Neuronal stem cell (in vitro differentiated cells): ENCODE results near the gene YBX2.

ENCODE experiments used
- DNase-seq: peaks from one replicate; pipeline ENCODE4 v3.0.0-alpha.2; 2013; ENCODE audit warnings: low spot score
- H2AFZ ChIP-seq: one replicate; pipeline ENCODE4 v1.6.1; 2013; ENCODE audit warnings: mild to moderate bottlenecking, low read length, inconsistent platforms
- H2AK5ac ChIP-seq: 2 replicates; pipeline ENCODE4 v1.6.1; 2013; ENCODE audit warnings: low read depth, mild to moderate bottlenecking, inconsistent platforms, low read length, moderate library complexity, mixed read lengths
- H2BK120ac ChIP-seq: 2 replicates; pipeline ENCODE4 v1.6.1; 2013; ENCODE audit warnings: low read depth, mild to moderate bottlenecking, inconsistent platforms, low read length, moderate library complexity, mixed read lengths
- H2BK12ac ChIP-seq: one replicate; pipeline ENCODE4 v1.6.1; 2013; ENCODE audit warnings: low read length, inconsistent platforms
- H2BK15ac ChIP-seq: 2 replicates; pipeline ENCODE4 v1.6.1; 2013; ENCODE audit warnings: mild to moderate bottlenecking, low read length, inconsistent platforms, mixed read lengths
- H2BK5ac ChIP-seq: one replicate; pipeline ENCODE4 v1.6.1; 2013; ENCODE audit warnings: inconsistent platforms, mild to moderate bottlenecking, low read length, moderate library complexity
- H3K14ac ChIP-seq: one replicate; pipeline ENCODE4 v1.6.1; 2013; ENCODE audit warnings: low read length, inconsistent platforms
- H3K18ac ChIP-seq: 2 replicates; pipeline ENCODE4 v1.6.1; 2013; ENCODE audit warnings: low read length, inconsistent platforms
- H3K23ac ChIP-seq: 2 replicates; pipeline ENCODE4 v1.6.1; 2013; ENCODE audit warnings: low read depth, mild to moderate bottlenecking, mixed read lengths, low read length, inconsistent platforms; ENCODE audit not compliant: poor library complexity
- H3K27ac ChIP-seq: replicated peaks from 3 replicates; pipeline ENCODE4 v1.5.1; 2013; ENCODE audit warnings: low read length, inconsistent platforms
- H3K27me3 ChIP-seq, 3 experiments: 2 replicates each; pipeline ENCODE4 v1.6.1; 2013; ENCODE audit warnings: low read length in 3 of 3, mild to moderate bottlenecking in 2 of 3, inconsistent platforms in 1 of 3, low read depth in 1 of 3, mixed read lengths in 1 of 3, moderate library complexity in 1 of 3; ENCODE audit not compliant: control insufficient read depth in 3 of 3, insufficient read depth in 3 of 3
- H3K36me3 ChIP-seq, 2 donors: replicated peaks in 1 of 2; 2 replicates each; pipeline ENCODE4 v1.6.1; 2013; ENCODE audit warnings: low read length in 2 of 2; ENCODE audit not compliant: control insufficient read depth in 2 of 2, insufficient read depth in 2 of 2
- H3K4ac ChIP-seq: 2 replicates; pipeline ENCODE4 v1.6.1; 2013; ENCODE audit warnings: inconsistent platforms, mild to moderate bottlenecking, low read length, moderate library complexity
- H3K4me1 ChIP-seq, 2 donors: 1 replicate in 1 of 2; 2 replicates in 1 of 2; pipeline ENCODE4 v1.6.1; 2013; ENCODE audit warnings: low read length in 2 of 2, low read depth in 1 of 2; ENCODE audit not compliant: control insufficient read depth in 2 of 2, insufficient read depth in 1 of 2
- H3K4me2 ChIP-seq: one replicate; pipeline ENCODE4 v1.6.1; 2013; ENCODE audit warnings: mild to moderate bottlenecking, low read length, inconsistent platforms; ENCODE audit not compliant: insufficient read depth, poor library complexity, severe bottlenecking
- H3K4me3 ChIP-seq, 2 donors: 2 replicates each; pipeline ENCODE4 v1.5.1; 2013; ENCODE audit warnings: low read length in 2 of 2, mild to moderate bottlenecking in 2 of 2, inconsistent platforms in 1 of 2, moderate library complexity in 1 of 2
- H3K79me1 ChIP-seq: one replicate; pipeline ENCODE4 v1.6.1; 2013; ENCODE audit warnings: low read depth, mild to moderate bottlenecking, inconsistent platforms, low read length, moderate library complexity
- H3K9ac ChIP-seq: one replicate; pipeline ENCODE4 v1.6.1; 2013; ENCODE audit warnings: mild to moderate bottlenecking, low read depth, low read length, inconsistent platforms; ENCODE audit not compliant: poor library complexity
- H3K9me3 ChIP-seq, 2 donors: replicated peaks in 1 of 2; 2 replicates each; pipeline versions ENCODE3 to v1.6.1; 2013; ENCODE audit warnings: low read length in 2 of 2, mild to moderate bottlenecking in 2 of 2, inconsistent platforms in 1 of 2, low read depth in 1 of 2, mixed read lengths in 1 of 2, moderate library complexity in 1 of 2; ENCODE audit not compliant: control insufficient read depth in 2 of 2, insufficient read depth in 1 of 2
- H4K8ac ChIP-seq: one replicate; pipeline ENCODE4 v1.6.1; 2013; ENCODE audit warnings: low read depth, mild to moderate bottlenecking, inconsistent platforms, low read length, moderate library complexity
- H4K91ac ChIP-seq: one replicate; pipeline ENCODE4 v1.6.1; 2013; ENCODE audit warnings: low read length, low read depth, mild to moderate bottlenecking, inconsistent platforms; ENCODE audit not compliant: poor library complexity
- WGBS, 2 donors: extraction: QIAGEN DNeasy Blood & Tissue Kit; methylation state at CpG; one replicate each; pipeline ENCODE4 v1.1.7; 2013; ENCODE audit warnings: missing lambda C conversion rate in 2 of 2, mixed read lengths in 1 of 2; ENCODE audit not compliant: insufficient read length in 2 of 2, insufficient replicate concordance in 1 of 2; ENCODE audit errors: extremely low coverage in 2 of 2; 5-methylcytosine and 5-hydroxymethylcytosine counted together

YBX2 gene

DNA sequence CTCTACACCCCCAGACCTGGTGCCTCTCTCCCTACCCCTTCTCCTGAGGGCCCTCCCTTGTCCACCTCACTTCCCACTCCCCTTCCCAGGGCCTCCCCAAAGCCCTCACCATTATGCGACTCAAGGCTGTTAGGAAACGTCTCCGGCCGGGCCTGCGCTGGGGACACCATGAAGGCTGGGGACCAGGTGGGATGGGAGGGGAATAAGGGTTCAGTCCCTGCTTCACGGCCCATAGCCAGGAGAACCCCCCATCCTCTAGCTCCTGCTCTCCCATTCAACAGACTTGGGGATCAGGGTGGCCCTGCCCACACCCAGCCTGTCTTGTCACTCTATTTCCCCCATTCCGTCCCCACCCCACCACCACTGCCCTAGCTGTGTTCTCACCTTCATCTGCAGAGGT, 32.6 kb upstream of the YBX2 start:
- H3K9me3 ChIP-seq, result no peaks in the 10 kb centered on the region
- no peak overlapping the region for H3K9ac ChIP-seq
- H2AK5ac ChIP-seq, result no peak overlapping the region
- H3K23ac ChIP-seq, result no peak overlapping the region
- no CpG with 5 or more reads among the region's 7 CpGs for WGBS, 2 donors
- H4K8ac ChIP-seq, result no peak overlapping the region
- H3K36me3 ChIP-seq, result peaks cover 39 to 52% of the 10 kb centered on the region in 2 donors
- H2BK120ac ChIP-seq, result no peak overlapping the region
- H3K27me3 ChIP-seq, result no peaks in the 10 kb centered on the region
- no peak overlapping the region for H2BK5ac ChIP-seq
- H2BK15ac ChIP-seq, result no peak overlapping the region
- peaks cover 18% of the 10 kb centered on the region for H3K79me1 ChIP-seq
- no peak overlapping the region for H3K4me2 ChIP-seq
- H4K91ac ChIP-seq, result no peak overlapping the region
- DNase-seq, result no peak
- no peak overlapping the region for H3K14ac ChIP-seq
- H3K27ac ChIP-seq, result no peak overlapping the region
- no peak overlapping the region for H2AFZ ChIP-seq
- peak overlapping the region; percentile 51 for H2BK12ac ChIP-seq
- no peak overlapping the region for H3K4me3 ChIP-seq
- H3K4me1 ChIP-seq, result peaks cover 13 to 15% of the 10 kb centered on the region in 2 donors
- H3K18ac ChIP-seq, result no peak overlapping the region
- H3K4ac ChIP-seq, result no peak overlapping the region

GRCh38 chr17:7326186-7326585, 31.7 kb upstream of the YBX2 start:
- Histone ChIP-seq H3K27me3 (no peaks in the 10 kb centered on the region), H3K79me1 (peaks cover 18% of the 10 kb centered on the region), H2BK5ac (no peak overlapping the region), H2AFZ (no peak overlapping the region), H2BK120ac (no peak overlapping the region), H3K9ac (no peak overlapping the region), H3K4me2 (no peak overlapping the region), H4K8ac (no peak overlapping the region), H3K36me3 (peaks cover 47 to 60% of the 10 kb centered on the region in 2 donors), H3K4me1 (peaks cover 13 to 15% of the 10 kb centered on the region in 2 donors), H3K14ac (no peak overlapping the region), H3K9me3 (no peaks in the 10 kb centered on the region), H3K18ac (no peak overlapping the region), H3K4ac (no peak overlapping the region), H3K4me3 (no peak overlapping the region), H3K23ac (no peak overlapping the region), H2BK15ac (no peak overlapping the region), H4K91ac (no peak overlapping the region), H2BK12ac (no peak overlapping the region), H3K27ac (no peak overlapping the region), H2AK5ac (no peak overlapping the region)
- no CpG with 5 or more reads among the region's 11 CpGs for WGBS, 2 donors
- no peak for DNase-seq

DNA sequence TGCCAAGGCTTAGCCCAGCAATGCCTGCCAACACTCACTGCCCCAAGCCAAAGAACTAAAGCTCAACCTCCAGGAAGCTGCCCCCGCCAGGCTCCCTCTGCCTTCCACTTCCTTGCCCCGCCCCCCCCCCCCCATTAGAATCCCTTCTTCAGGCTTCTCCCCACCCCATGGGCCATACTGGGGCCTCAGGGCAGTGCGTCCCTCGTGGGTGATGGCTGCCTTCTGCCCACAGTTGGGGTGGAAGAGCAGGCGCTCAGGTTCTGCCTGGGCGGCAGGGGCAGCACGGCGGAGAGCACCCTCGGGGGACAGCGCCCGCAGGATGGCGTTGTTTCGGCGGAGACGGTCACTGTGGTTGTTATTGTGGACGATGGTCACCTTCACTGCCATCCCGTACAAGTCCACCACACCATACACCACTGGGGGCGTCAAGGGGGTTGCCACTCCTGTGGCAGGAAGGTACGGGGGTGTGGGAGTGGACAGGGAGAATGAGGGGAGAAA, 30.6 kb upstream of the YBX2 start:
- no peak overlapping the region for H3K14ac ChIP-seq
- H3K4me3 ChIP-seq, result peak overlapping the region in 1 of 2 donors; percentile 16
- H3K4me2 ChIP-seq, result no peak overlapping the region
- H3K4me1 ChIP-seq, result peaks cover 7 to 8% of the 10 kb centered on the region in 2 donors
- DNase-seq, result no peak
- H4K91ac ChIP-seq, result no peak overlapping the region
- H2BK15ac ChIP-seq, result no peak overlapping the region
- H3K9ac ChIP-seq, result peak overlapping the region; percentile 15
- H2AFZ ChIP-seq, result no peak overlapping the region
- WGBS, 2 donors, result no CpG with 5 or more reads among the region's 19 CpGs
- no peaks in the 10 kb centered on the region for H3K27me3 ChIP-seq
- H3K79me1 ChIP-seq, result peaks cover 18% of the 10 kb centered on the region
- no peak overlapping the region for H4K8ac ChIP-seq
- H2BK5ac ChIP-seq, result no peak overlapping the region
- no peak overlapping the region for H2BK12ac ChIP-seq
- no peak overlapping the region for H3K23ac ChIP-seq
- no peak overlapping the region for H3K18ac ChIP-seq
- H3K4ac ChIP-seq, result no peak overlapping the region
- no peak overlapping the region for H2AK5ac ChIP-seq
- no peak overlapping the region for H3K27ac ChIP-seq
- H2BK120ac ChIP-seq, result no peak overlapping the region
- H3K9me3 ChIP-seq, result no peaks in the 10 kb centered on the region
- peaks cover 57 to 71% of the 10 kb centered on the region in 2 donors for H3K36me3 ChIP-seq

DNA sequence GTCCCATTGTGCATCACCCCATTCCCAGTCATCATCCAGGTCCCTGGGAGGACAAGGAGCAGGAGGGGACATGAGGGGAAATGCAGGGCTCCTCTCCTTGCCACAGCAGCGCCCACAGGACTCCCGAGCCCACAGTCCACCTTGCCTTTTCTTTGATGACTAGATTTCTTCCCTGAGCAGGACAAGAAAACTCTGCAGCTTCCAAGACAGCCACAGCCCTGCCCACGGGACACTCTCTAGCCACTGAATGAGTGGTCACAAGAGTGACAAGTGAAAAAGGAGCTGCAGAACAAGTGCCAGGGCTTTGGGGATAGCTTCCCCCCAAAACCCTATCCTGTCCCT, 30.0 kb upstream of the YBX2 start:
- WGBS, 2 donors, result no CpG with 5 or more reads among the region's 3 CpGs
- H2AK5ac ChIP-seq, result peak overlapping the region; percentile 58
- no peak overlapping the region for H3K9ac ChIP-seq
- no peaks in the 10 kb centered on the region for H3K9me3 ChIP-seq
- no peak overlapping the region for H2BK120ac ChIP-seq
- H2BK12ac ChIP-seq, result no peak overlapping the region
- H2AFZ ChIP-seq, result no peak overlapping the region
- peak overlapping the region in 1 of 2 donors; percentile 16 for H3K4me3 ChIP-seq
- H3K14ac ChIP-seq, result no peak overlapping the region
- H3K36me3 ChIP-seq, result peaks cover 57 to 74% of the 10 kb centered on the region in 2 donors
- no peak overlapping the region for H2BK5ac ChIP-seq
- H2BK15ac ChIP-seq, result no peak overlapping the region
- no peak for DNase-seq
- H3K27ac ChIP-seq, result no peak overlapping the region
- H3K23ac ChIP-seq, result no peak overlapping the region
- H3K27me3 ChIP-seq, result no peaks in the 10 kb centered on the region
- H3K4ac ChIP-seq, result no peak overlapping the region
- no peak overlapping the region for H3K4me2 ChIP-seq
- peaks cover 7 to 8% of the 10 kb centered on the region in 2 donors for H3K4me1 ChIP-seq
- peaks cover 18% of the 10 kb centered on the region for H3K79me1 ChIP-seq
- no peak overlapping the region for H4K91ac ChIP-seq
- no peak overlapping the region for H4K8ac ChIP-seq
- no peak overlapping the region for H3K18ac ChIP-seq
